NCI-H2171 (cell line): Measurements from ENCODE around the gene FAM210A.
A peak's percentile ranks its signal among the peaks of the same experiment; 100 is the strongest.

ENCODE experiments used
- DNase-seq: peaks from one replicate; lab custom pipeline; 2025; lab: John Stamatoyannopoulos, UW

The FAM210A gene

DNA sequence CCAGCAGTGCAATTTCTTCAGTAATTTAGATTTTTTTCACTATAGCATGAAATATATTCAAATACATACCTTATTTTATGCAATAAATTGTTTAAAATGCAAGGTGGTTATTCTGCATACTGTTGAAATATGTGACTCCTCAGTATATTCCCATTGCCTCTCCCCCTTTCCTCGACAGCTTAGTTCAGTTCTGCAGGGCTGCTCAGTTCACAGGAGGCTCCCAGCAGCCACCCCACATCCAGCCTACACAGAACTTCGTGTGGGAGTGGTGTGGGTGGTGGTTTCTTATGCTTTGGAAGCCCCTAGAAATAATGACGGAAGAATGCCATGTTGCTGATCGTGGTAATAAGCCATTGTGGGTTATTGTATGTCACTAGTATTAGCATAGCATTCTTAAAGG is 79.7 kb downstream of the FAM210A start:
- no peak for DNase-seq

DNA sequence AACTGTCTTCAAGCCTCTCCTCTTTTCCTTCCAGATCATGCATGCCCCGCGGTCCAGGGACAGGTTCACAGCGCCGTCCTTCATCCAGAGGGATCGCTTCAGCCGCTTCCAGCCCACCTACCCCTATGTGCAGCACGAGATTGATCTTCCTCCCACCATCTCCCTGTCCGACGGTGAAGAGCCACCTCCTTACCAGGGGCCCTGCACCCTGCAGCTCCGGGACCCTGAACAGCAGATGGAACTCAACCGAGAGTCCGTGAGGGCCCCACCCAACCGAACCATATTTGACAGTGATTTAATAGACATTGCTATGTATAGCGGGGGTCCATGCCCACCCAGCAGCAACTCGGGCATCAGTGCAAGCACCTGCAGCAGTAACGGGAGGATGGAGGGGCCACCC is 81.3 kb downstream of the FAM210A start:
- no peak for DNase-seq

DNA sequence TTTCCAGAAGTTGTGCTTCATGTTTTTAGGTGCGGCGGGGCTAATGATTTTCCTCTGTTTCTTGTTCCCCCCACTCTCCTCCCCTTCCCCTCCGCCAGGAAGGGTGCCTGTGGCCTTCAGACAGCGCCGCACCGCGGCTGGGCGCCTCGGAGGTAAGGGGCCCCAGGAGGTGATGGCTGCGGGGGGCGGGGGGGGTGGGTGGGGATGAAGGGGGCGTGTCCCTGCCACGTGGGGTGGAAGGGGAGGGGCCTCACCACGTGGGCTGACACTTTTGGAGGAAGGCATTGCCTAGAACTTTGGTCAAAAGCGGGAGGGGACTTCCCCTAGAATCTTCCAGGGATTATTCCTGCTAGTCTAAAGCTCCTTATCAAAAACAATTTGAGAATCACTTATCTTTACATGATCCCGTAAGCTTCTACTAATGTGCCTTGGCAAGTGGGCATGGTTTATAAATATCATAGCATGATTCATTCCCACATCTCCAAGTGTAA is 83.1 kb downstream of the FAM210A start:
- DNase-seq, result no peak

GRCh38 chr18:13642440-13642827 is 83.9 kb downstream of the FAM210A start:
- DNase-seq, result no peak

- no peak for DNase-seq
Measured at GRCh38 chr18:13641551-13642439, 84.6 kb downstream of the FAM210A start.

- no peak for DNase-seq
Measured at GRCh38 chr18:13640266-13640860, 86.0 kb downstream of the FAM210A start.

DNA sequence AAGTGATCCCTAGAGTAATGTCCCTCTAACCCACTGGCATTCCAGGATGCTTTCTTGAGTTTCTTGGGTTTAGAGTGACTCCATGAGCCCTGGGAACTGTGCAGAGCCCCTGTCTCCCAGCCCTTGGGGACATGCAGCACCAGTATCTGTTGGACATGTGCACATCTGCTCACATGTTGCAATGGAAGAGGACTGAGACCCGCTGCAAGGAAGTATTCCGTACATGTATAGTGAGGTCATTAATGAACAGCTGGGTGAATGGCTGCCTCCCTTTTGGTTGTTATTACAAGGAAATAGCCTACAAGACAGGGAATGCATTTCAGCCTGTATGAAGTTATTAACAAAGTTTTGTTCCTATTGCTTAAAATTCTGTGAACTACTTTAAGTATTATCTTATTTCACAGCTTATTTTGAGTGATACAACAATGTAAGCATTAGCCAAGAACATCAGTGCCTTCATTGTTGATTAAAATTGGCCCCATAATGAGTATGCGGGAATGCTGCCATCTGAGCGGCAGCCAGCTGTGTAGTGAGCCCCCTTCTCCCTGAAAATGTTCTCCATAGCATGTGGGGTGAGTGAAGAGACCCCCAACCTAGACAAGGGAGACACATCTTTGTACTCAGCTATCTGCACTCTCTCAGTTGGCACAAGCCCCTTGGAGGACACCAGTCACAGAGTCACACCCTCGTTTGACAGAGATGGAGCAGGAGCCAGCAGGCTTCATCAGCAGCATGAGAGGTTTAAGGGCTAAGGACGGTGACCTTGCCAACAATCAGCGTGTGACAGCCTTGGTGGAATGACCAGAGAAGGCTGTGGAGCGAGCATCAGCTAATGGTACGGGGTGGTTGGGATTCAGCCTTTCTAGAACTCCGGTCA is 87.4 kb downstream of the FAM210A start:
- no peak for DNase-seq

- no peak for DNase-seq
Measured at GRCh38 chr18:13635046-13635445, 91.3 kb downstream of the FAM210A start.

GRCh38 chr18:13633700-13634099 is 92.7 kb downstream of the FAM210A start:
- DNase-seq, result no peak

DNA sequence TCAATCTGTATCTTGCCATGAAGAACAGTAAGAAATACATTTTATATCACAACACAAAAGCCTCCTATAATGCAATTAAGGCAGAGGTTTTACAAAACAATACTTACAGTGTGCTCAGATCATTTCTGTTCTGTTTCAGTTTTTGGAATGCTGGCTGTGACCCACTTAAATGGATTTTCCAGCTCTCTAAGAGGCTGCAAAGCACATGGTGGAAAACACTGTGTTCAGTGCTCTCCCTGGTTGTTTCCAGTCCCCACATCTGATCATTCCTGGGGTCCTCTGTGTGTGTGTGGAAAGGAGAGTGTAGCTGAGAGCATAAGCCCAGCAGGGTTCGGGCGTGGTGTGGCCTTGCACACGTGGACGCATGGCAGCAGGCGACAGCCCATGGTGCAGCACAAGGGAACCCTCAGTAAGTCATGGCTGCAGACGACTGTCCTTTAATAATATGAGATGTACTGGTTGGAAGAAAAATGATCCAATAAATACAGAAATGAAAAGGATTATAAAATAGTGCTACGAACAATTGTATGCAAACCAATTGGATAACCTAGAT is 95.6 kb downstream of the FAM210A start:
- no peak for DNase-seq

DNA sequence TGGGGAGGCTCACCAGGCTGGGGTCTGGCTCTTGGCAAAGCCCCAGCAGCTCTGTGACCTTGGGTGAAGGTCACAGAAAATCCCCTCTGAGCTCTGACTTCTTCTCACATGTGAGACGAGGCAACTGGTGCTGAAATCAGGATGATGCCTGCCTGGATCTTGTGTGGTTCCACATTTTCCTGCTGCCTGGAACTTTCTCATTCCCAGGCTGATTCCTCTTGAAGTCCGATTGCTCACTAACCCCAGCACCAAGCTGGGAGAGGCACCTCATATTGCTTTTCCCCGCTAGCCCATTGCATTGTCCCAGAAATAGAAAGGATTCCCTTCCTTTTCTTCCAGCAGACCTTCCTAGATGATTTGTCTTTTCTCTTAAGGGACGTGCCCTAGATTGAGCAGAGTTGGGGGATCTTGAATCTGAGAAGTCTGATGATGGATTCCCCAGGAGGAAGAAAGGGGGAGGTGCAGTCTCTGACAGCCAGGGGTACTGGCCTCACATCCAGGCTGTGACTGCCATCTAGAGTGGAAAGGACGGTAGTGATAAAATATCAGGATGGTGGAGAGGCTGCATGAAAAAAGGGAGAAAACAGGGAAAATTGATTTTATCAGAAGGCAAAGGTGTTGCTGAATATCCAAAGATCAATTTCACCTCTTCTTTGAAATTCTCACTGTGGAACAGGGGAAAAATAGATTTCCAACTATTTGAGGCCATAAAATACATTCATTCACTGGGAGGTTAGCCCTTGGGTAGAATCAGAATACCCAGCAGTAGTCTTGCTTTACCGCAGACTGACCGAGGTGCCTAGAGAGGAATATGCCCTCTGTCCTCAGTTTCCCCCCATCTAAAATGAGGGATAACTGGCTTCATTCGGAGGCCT is 96.3 kb downstream of the FAM210A start:
- DNase-seq, result peak; percentile 65

DNA sequence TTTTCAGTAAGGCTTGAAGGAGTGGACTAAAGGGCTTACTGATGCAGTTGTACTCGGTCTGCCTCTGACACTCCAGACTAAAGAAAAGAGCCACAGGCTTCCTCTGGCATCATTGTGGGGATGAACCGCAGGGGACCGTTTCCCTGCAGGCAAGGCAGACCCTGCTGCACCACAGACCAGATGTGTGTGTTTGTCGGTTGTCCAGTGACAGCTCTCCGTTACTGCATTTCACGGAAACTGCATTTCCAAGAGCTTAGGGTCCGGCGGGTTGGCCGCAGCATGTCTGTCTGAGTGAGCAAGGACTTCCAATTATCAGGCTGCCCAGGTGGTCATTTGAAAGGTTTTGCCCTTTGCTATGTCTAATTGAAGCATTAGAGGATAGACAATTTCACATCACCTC is 98.1 kb downstream of the FAM210A start:
- DNase-seq, result no peak

GRCh38 chr18:13627639-13628038 is 98.7 kb downstream of the FAM210A start:
- DNase-seq, result no peak

- no peak for DNase-seq
Measured at GRCh38 chr18:13626544-13626908, 99.8 kb downstream of the FAM210A start.

GRCh38 chr18:13625843-13626543 is 100.4 kb downstream of the FAM210A start:
- DNase-seq, result no peak

GRCh38 chr18:13625355-13625754 is 101.0 kb downstream of the FAM210A start:
- no peak for DNase-seq

- DNase-seq, result no peak
Measured at GRCh38 chr18:13624563-13625237, 101.7 kb downstream of the FAM210A start.

DNA sequence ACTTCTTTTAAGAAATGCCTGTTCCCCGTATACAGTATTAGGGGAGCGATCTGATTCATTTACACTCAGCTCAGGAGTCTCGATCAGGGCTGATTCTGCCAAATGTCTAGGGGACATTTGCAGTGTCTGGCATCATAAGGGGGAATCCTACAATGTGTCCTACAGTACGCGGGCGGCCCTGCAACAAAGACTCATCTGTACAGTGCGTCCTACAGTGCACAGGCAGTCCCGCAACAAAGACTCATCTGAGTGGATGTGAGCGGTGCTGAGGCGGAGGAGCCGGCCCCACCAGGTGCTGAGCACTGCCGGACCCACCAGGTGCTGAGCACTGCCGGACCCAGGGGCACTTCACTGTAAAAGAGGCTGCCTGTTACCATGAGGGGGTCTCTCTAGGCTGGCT is 102.5 kb downstream of the FAM210A start:
- no peak for DNase-seq

GRCh38 chr18:13623348-13623747 is 103.0 kb downstream of the FAM210A start:
- DNase-seq, result no peak

- DNase-seq, result no peak
Measured at GRCh38 chr18:13622751-13623150, 103.6 kb downstream of the FAM210A start.
